HepG2 (cell line): ENCODE measurements around the gene LSM10. TPM values are rescaled to one million over a fixed set of nuclear protein-coding genes. Genes with fewer than 3 reads are reported as not detected.

Experiments used
- DPF2 ChIP-seq: sonication (generic); formaldehyde crosslinking; IDR thresholded peaks from 2 replicates; pipeline ENCODE4 v1.4.0; 2020; ENCODE audit warnings: mild to moderate bottlenecking, low read depth, missing genetic modification reagents, borderline replicate concordance
- EP300 ChIP-seq, 3 experiments: sonication (generic) in 1 of 3; formaldehyde crosslinking in 1 of 3; IDR thresholded peaks; 2 replicates each; pipeline versions ENCODE4 v1.5.1 to v1.6.1; 2011 to 2020; ENCODE audit warnings: low read depth in 2 of 3, low read length in 2 of 3, borderline replicate concordance in 1 of 3, improper control_type of control experiment in 1 of 3, mild to moderate bottlenecking in 1 of 3, missing genetic modification reagents in 1 of 3, moderate library complexity in 1 of 3
- IRF2 ChIP-seq: IDR thresholded peaks from 2 replicates; pipeline ENCODE4 v1.6.1; 2018; ENCODE audit warnings: missing genetic modification reagents, missing compliant biosample characterization
- MTA1 ChIP-seq: sonication (generic); formaldehyde crosslinking; IDR thresholded peaks from 2 replicates; pipeline ENCODE4 v1.4.0; 2020; ENCODE audit warnings: missing genetic modification reagents, mild to moderate bottlenecking, borderline replicate concordance
- MZF1 ChIP-seq: sonication (generic); formaldehyde crosslinking; IDR thresholded peaks from 2 replicates; pipeline ENCODE4 v1.8.1; 2023; ENCODE audit warnings: mild to moderate bottlenecking, missing genetic modification reagents, borderline replicate concordance
- NR2F1 ChIP-seq, 2 experiments: fragments of 450-650 bp in 1 of 2; formaldehyde crosslinking in 1 of 2; IDR thresholded peaks; 2 replicates each; pipeline versions ENCODE4 v1.5.0 to v1.6.1; 2016 to 2020; ENCODE audit warnings: mild to moderate bottlenecking in 1 of 2, missing compliant biosample characterization in 1 of 2, missing genetic modification reagents in 1 of 2, moderate library complexity in 1 of 2
- NR3C1 ChIP-seq: sonication (generic); formaldehyde crosslinking; IDR thresholded peaks from 2 replicates; pipeline ENCODE4 v1.4.0; 2020; ENCODE audit warnings: missing genetic modification reagents
- PHF20 ChIP-seq: sonication (generic); formaldehyde crosslinking; IDR thresholded peaks from 2 replicates; pipeline ENCODE4 v1.5.0; 2020; ENCODE audit warnings: mild to moderate bottlenecking, missing genetic modification reagents
- PRMT3 ChIP-seq: sonication (generic); formaldehyde crosslinking; IDR thresholded peaks from 2 replicates; pipeline ENCODE4 v1.8.1; 2022; ENCODE audit warnings: low read depth, mild to moderate bottlenecking, moderate library complexity, missing genetic modification reagents, borderline replicate concordance
- SKIL ChIP-seq: sonication (generic); formaldehyde crosslinking; IDR thresholded peaks from 2 replicates; pipeline ENCODE4 v1.8.0; 2022; ENCODE audit warnings: missing genetic modification reagents, mild to moderate bottlenecking, moderate library complexity, borderline replicate concordance
- TEAD3 ChIP-seq: optimal IDR thresholded peaks from 2 replicates; pipeline ENCODE3; 2016; ENCODE audit warnings: borderline replicate concordance
- USF2 ChIP-seq, 2 experiments: sonication (generic) in 1 of 2; formaldehyde crosslinking in 1 of 2; IDR thresholded peaks; 2 replicates each; pipeline versions ENCODE4 v1.5.1 to v1.6.1; 2011 to 2020; ENCODE audit warnings: borderline replicate concordance in 1 of 2, low read depth in 1 of 2, low read length in 1 of 2, mild to moderate bottlenecking in 1 of 2, missing genetic modification reagents in 1 of 2, moderate library complexity in 1 of 2
- XBP1 ChIP-seq: sonication (generic); formaldehyde crosslinking; IDR thresholded peaks from 2 replicates; pipeline ENCODE4 v1.5.0; 2020; ENCODE audit warnings: missing genetic modification reagents
- ZNF468 ChIP-seq: sonication (generic); formaldehyde crosslinking; IDR thresholded peaks from 2 replicates; pipeline ENCODE4 v1.8.0; 2022; ENCODE audit warnings: mild to moderate bottlenecking, moderate library complexity, missing genetic modification reagents
- ZNF558 ChIP-seq: sonication (generic); formaldehyde crosslinking; IDR thresholded peaks from 2 replicates; pipeline ENCODE4 v1.9.0; 2022; ENCODE audit warnings: mild to moderate bottlenecking, missing genetic modification reagents, borderline replicate concordance
- ZNF660 ChIP-seq: sonication (generic); formaldehyde crosslinking; IDR thresholded peaks from 2 replicates; pipeline ENCODE4 v1.5.1; 2020; ENCODE audit warnings: mild to moderate bottlenecking, low read depth, missing genetic modification reagents, borderline replicate concordance
- polyA plus RNA-seq, 8 experiments: library from polyadenylated mRNA; depleted of rRNA in 3 of 8; stranded (reverse) in 7 of 8; unstranded in 1 of 8; fragments of >200 nt; fragmentation: Illumina TruSeq in 4 of 8; extraction: Trizol in 4 of 8; gene quantifications; 2 replicates each; pipeline versions ENCODE4 v1.2.1 to v1.2.3, GENCODE V29; 2011 to 2016; ENCODE audit warnings: low read depth in 4 of 8, missing spikeins in 1 of 8, mixed read lengths in 1 of 8; ENCODE audit not compliant: insufficient read depth in 1 of 8
- total RNA-seq, 5 experiments: library from RNA; depleted of rRNA; stranded (reverse); fragments of >200 nt; fragmentation: Illumina TruSeq; extraction: Trizol; gene quantifications; 2 replicates each; pipeline ENCODE4 v1.2.3, GENCODE V29; 2016; ENCODE audit warnings: low read depth in 1 of 5
- TF ChIP-seq, protein P1 (sequence below): sonication (generic); formaldehyde crosslinking; IDR thresholded peaks from 2 replicates; pipeline ENCODE4 v1.4.0; 2020; ENCODE audit warnings: missing genetic modification reagents, borderline replicate concordance
- TF ChIP-seq, protein P2 (sequence below): IDR thresholded peaks from 2 replicates; pipeline ENCODE4 v1.6.1; 2016; ENCODE audit warnings: mild to moderate bottlenecking

Gene LSM10
- total and polyA plus RNA-seq, 2 of the 13 experiments (the other 11 are each of a cell fraction or from before 2014, with no cell fraction given): 14.0 to 52.0 TPM

GRCh38 chr1:36352125-36352909 lies 45.4 kb downstream of the LSM10 start (continued):
- TF ChIP-seq XBP1 (no peak), IRF2 (CRISPR knock-in tag) (no peak), EP300 (IDR thresholded peaks at IDR 0.05; ENCODE audit: low read depth in 2 of 2, low read length in 2 of 2) (0 out of 4 replicates have a peak, but pooled peaks of 1 of the 2 experiments have one; percentile 17), EP300 (CRISPR knock-in tag; IDR thresholded peaks at IDR 0.05; ENCODE audit: borderline replicate concordance) (no peak), MTA1 (CRISPR knock-in tag) (no peak), PHF20 (CRISPR knock-in tag) (no peak), DPF2 (no peak), NR3C1 (CRISPR knock-in tag) (no peak), ZNF558 (CRISPR knock-in tag) (no peak), TEAD3 (CRISPR knock-in tag) (peak; percentile 98), ZNF468 (no peak), SKIL (CRISPR knock-in tag) (no peak), USF2 (IDR thresholded peaks at IDR 0.05; ENCODE audit: low read depth, low read length) (no peak), USF2 (CRISPR knock-in tag; IDR thresholded peaks at IDR 0.05; ENCODE audit: borderline replicate concordance) (no peak), NR2F1 (CRISPR knock-in tag; IDR thresholded peaks at IDR 0.05) (no peak), PRMT3 (no peak), MZF1 (CRISPR knock-in tag) (no peak), ZNF660 (CRISPR knock-in tag) (no peak)
- TF ChIP-seq, protein P1, sequence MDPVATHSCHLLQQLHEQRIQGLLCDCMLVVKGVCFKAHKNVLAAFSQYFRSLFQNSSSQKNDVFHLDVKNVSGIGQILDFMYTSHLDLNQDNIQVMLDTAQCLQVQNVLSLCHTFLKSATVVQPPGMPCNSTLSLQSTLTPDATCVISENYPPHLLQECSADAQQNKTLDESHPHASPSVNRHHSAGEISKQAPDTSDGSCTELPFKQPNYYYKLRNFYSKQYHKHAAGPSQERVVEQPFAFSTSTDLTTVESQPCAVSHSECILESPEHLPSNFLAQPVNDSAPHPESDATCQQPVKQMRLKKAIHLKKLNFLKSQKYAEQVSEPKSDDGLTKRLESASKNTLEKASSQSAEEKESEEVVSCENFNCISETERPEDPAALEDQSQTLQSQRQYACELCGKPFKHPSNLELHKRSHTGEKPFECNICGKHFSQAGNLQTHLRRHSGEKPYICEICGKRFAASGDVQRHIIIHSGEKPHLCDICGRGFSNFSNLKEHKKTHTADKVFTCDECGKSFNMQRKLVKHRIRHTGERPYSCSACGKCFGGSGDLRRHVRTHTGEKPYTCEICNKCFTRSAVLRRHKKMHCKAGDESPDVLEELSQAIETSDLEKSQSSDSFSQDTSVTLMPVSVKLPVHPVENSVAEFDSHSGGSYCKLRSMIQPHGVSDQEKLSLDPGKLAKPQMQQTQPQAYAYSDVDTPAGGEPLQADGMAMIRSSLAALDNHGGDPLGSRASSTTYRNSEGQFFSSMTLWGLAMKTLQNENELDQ (CRISPR knock-in tag): no peak
- TF ChIP-seq, protein P2, sequence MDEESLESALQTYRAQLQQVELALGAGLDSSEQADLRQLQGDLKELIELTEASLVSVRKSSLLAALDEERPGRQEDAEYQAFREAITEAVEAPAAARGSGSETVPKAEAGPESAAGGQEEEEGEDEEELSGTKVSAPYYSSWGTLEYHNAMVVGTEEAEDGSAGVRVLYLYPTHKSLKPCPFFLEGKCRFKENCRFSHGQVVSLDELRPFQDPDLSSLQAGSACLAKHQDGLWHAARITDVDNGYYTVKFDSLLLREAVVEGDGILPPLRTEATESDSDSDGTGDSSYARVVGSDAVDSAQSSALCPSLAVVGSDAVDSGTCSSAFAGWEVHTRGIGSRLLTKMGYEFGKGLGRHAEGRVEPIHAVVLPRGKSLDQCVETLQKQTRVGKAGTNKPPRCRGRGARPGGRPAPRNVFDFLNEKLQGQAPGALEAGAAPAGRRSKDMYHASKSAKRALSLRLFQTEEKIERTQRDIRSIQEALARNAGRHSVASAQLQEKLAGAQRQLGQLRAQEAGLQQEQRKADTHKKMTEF (CRISPR knock-in tag): no peak
